GM18519 (cell line): Measurements from ENCODE around the gene CECR2.

ENCODE experiments used
- ATAC-seq: cut with Tn5 transposase; IDR thresholded peaks from one replicate; pipeline ENCODE4 v1.9.1; 2021; ENCODE audit warnings: mild to moderate bottlenecking, moderate library complexity; ENCODE audit not compliant: unreplicated experiment, low FRiP score

The CECR2 gene

DNA sequence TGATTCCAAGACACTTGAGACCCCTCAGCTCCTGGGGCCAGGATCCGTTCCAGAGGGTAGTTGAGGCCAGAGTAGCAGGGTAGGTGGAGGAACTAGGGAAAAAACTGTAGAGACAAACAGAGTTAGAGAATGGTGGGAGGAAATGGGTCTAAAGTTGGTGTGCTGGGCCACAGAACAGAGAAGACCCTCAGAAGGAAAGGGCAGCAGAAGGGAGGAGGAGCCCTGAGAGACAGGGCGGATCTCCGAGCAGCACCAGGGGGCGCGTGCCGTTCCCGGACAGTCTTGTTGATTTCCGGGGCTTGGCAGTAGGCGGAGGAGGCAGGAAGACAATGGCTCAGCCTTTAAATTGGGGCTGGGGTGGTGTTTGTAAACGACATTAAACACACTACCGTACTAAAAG lies 2.4 kb upstream of the CECR2 start:
- ATAC-seq: no peak

DNA sequence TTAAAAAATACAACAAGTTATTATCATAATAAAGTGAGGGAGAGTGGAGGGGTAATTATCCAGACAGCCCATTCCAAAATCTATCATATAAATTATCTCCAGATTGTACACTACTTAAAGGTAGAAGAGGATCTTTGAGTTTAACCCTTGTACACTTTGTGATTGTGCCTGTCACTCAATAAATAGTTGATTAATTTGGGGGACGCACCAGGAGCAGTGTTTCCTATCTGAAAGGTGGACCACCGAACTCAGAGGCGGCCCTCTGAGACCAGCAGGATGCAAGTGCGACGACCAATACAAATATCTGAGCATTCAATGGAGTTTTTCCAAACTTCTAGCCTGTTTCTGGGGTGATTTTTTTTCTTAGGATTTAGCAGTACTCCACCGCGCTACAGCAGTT lies 1.1 kb upstream of the CECR2 start:
- ATAC-seq: no peak

DNA sequence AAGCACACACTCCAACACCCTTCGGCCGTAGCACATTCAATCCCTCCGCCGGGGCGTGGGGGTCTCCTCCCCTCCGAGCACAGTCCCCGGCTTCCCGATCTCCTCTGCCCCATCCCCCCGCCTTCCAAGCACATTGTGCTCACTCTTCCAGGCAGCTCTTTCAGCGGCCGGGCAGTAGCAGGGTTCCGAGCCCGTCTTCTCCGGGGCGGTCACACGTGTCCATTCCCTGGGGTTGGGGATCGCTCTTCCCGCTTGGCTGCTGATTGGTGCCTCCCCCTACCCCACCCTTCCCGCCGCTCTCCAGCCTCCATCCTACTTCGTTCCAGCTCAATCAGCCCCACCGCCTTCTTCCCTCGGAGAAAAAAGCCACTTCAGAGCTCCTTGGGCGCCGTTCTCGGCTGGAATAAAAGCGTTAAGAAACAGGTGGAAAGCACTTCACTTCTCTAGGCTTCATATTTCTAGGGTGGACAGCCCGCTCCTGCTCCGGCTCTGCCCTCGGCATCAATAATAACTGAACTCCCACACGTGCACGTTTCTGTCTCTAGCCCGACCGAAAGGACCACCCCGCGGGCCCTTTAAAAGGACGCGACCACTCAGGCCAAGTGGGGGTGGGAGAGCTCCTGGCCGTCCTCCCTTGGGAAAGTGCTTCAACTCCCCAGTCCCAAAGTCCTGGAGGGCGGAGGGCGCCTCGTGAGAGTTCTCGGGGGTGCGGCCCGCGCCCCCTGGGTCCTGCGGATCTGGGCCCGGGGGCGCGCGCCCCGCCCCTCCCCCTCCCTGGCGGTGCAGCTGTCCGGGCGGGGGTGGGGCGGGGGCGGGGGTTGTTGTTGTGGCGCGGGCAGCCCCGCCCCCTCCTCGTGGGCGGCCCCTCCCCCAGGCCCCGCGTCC lies 464 bp upstream of the CECR2 start:
- ATAC-seq: no peak

DNA sequence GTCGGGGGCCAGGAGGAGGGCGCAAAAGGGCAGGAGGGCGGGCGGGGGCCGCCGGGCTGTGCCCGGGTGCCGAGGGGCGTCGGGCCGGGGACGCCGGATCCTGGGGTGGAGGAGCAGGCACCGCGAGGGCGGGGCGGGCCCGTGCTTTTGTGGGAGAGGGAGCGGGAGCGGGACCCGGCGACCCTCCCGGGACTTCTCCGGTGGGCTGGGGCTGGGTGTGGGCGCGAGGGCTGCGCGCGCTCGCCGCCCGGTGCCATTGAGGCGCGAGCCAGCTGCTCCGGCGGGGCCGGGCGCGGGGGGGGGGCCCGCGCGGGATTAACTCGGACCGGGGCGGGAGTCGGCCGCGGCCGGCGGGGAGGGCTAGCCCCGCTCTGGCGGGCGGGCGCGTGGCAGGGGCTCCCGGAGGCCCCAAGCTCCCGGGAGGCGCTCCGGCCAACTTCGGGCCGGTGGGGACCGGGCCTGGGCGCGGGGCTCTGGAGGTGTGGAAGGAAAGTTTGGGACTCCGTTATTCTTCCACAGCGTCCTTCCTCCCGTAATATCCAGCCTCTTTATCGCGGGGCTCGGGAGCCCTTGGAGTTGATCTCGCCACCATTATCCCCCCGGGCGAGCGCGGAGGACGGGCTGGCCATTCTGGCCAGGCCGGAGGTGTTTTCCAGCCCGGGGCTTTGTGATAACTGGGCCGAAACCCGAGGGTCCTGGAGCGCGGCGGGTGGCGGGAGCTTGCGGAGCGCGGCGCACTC lies 936 bp downstream of the CECR2 start:
- ATAC-seq: no peak

DNA sequence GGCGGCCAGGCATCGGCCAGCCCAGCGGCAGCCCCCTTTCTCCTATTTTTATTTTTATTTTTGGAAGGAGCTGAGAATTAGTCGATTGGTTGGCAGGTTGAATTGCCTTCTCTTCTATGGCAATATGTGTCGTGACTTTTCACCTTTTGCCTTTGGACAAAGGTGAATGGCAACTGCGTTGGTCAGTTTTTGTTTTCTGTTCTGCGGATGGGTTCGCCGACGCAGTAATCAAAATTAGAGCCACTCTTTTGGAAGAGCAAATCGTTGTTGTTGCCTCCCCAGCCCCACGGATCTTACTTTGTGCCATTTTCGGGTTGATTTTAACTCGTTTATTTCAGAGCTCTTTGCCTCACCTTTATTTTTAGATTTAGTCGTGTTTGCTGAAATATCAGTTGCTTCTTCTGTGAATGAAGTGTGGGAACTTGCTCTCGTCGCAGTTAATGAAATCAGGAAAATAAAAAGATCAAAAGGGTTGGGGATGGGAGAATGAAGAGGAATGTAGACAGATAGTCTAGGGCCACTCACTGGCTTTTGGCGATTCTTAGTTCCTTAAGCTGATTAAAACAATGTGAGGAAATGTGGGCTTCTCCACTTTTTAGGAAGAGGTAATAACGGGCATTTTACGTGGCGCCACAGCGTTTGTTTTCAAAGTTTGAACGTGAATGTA lies 1.6 kb downstream of the CECR2 start:
- ATAC-seq: no peak

DNA sequence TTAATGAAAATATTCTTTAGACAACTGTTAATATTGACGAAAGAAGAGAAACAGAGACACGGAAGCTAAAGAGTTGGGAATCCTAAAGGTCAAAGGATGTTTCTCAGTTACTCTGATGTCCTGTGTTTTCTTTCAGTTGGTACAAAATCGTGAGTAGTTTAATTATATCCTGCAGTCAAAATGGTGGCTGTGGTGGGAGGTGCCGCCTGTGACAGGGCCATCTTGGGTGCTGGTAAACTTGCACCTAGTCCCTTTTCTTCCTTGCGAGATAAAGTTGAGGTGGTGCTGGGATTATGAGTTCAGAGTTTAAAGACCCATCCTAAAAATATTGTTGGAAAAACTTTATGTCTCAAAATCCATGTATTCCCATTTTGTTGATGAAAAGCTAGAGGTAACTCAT lies 2.2 kb downstream of the CECR2 start:
- no peak for ATAC-seq

DNA sequence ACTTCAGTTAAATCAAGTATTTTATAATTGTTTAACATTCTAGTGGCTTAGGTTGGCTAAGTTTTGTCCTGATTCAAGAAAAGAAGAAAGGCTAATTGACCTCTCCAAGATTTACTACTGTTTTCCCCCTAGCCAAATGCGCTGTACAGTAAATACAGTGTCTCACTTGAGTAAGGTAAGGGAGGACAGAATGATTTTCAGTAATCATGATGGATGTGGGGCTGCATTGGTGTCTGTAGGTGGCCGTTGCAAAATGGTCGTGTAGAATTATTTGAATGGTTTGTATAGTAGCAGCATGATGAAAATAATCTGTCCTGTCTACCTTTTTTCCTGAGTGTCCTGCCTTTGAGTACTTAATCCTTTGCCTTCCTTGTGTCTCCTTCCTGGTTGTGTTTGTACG lies 4.6 kb downstream of the CECR2 start:
- ATAC-seq: no peak

DNA sequence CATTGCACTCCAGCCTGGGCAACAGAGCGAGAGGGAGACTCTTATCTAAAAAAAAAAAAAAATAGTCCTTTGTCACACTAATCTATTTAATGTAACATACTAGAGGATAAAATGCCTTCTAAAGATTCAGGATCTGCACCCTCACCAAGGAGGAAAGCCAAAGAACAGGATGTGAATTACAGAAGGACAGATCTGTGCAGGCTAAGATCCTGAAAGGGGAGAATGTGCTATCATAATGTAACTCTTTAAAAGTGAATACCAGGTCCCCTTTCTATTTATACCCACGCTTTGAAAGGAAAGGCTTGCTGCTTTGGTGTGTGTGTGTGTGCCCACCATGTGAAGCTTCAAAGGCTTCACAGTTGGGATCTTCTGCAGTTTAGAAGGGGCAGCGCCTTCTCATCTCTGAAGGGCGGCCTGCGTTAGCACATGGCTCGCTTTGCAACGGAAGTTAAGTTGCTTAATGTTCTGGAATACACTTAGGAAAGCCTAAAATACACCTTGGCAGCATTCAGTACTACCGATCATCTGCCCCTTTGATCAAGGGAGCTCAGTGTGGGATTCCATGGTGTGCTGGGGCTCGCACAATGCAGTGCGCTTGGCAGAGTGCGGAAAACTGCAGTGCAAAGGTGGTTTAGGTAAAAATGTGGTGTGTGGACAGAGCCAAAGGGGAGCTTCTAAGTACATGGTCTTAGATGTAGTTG lies 6.8 kb downstream of the CECR2 start:
- ATAC-seq: no peak

DNA sequence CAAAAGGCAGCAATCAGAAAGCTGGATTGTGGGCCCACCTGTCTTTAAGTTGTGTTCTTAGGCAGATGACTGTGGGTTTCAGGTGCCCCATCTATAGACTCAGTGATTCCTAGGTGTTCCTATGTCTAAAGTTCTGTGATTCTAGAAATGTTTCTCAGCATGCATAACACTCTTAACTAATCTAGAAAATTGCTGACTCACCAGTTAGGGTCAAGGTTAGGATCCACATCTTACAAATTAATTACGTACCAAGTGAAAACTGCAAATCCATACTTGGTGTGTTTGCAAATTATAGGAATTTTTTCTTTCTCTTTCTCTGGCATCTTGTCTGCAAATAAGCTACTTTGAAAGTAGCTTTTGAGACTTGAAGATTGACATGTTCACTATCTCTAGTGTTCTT lies 7.7 kb downstream of the CECR2 start:
- ATAC-seq: no peak

DNA sequence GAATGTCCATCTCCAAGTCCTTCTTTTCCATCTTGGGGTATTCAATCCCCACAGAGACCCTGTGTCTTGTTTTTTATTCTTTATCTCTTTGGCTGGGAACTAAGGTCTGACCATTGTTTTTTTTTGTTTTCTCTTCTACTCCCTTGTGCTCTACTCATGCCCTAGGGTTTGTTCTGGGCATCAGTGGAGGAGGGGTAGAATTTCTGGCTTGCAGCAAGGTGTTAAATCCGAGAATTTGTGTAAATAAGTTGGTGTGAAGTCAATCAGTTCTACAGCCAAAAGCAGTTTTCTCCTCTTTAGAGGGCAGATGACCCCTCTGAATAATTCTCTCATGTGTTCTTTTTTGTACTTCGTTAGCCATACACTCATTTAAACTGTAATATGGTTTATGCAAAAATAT lies 10.7 kb downstream of the CECR2 start:
- no peak for ATAC-seq

DNA sequence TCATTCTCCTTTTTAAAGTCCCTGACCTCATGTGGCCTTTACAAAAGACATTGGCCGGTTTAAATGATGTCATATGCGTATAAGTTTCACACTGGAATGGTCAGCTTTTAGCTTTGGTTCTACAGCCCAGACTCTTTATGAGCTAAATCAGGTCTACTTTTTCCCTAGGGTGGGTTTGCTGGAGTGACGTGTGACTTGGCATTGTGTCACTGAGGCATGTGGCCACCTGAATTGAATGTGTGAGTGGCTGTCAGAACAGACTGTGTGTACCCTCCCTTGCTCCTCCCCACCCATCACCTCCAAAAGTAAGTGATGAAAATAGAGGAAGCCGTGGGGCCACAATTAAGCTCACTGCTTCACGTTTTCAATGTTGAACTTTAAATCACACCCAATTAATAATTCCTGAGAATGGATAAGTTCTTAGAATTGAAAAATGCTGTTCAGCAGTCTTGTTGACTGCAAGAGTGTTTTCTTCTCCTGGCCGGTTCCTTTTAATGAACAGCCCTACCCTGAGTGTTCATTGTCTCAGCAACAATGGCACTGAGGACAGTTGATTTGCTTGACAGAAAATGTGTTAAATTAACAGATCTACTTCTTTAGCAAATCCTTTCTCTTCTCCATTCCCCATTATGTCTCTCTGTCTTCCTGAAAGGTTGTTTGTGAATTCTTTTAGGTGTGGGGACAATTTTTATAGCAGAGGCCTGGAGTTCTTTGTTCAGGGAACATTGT lies 11.3 kb downstream of the CECR2 start:
- ATAC-seq: no peak

DNA sequence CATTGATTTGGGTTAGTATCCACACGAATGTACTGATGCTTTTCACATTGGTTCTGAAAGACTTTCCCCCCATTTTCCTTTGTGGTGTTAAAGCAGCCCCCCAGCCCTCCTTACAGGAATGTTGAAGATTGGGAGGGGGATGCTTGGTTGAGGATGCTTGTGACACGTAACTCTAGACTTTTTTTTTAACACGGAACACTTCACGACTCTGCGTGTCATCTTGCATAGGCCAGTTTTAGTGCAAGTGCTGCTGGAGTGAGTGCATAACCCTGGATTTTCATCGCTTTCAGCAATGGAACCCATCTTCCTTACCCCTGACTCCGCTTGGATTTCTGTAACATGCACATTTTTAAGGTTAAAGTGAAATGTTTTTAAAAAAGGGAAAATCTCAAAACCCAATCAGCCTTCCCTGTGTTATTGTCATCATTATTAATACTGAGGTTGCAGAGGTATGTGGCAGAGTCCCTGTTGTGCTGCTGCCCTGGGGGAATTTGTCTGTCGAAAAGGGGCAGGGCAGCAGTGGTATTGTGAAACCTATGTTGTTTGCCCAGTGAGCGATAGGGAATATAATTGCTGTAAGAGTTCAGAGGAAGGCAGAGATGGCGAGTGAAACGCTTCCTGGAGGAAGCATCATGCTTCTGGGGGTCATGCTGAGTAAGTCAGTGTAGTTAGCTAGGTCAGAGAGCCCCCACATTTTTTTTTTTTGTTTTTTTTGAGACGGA lies 12.1 kb downstream of the CECR2 start:
- ATAC-seq: no peak

DNA sequence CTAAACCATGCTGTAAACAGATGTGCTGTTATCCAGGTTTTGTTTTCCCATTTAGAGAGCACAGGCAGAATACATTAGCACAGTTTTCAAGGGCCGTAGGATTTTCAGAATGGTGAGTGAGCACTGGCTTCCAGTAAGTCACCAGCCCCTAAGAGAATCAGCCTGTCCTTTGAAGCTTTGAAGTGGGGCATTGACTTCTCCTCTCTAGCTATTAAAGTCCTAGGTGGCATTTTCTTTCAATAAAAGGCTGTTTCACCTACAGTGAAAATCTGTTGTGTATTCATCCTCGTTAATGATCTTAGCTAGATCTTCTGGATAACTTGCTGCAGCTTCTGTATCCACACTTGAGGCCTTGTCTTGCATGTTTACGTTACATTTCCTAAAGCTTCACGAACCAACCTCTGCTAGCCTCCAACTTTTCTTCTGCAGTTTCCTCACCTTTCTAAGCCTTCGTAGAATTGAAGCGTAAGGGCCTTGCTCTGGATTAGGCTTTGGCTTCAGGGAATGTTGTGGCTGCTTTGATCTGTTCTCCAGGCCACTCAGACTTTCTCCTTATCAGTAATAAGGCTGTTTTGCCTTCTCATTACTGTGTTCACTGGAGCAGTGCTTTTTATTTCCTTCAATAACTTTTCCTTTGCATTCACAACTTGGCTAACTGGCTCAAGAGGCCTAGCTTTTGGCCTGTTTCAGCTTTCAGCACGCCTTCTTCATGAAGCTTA lies 15.5 kb downstream of the CECR2 start:
- no peak for ATAC-seq

DNA sequence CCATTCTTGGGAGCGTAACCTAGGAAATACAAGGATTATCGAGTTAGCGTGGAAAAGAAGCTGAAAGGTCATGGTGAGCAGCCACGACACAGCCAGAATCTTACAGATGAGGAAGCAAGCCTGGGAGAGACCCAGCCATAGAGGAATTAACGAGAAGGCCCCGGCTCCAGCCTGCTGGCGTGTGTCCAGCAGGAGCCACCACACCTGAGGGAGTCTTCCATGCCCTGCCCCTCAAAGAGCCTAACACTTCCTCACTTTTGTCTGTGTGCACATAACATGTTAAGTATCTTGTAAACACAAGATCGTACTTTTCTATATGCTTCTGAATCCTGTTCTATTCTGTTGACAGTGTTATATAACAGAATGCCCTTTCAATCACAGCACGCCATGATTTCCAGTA lies 18.1 kb downstream of the CECR2 start:
- ATAC-seq: no peak

DNA sequence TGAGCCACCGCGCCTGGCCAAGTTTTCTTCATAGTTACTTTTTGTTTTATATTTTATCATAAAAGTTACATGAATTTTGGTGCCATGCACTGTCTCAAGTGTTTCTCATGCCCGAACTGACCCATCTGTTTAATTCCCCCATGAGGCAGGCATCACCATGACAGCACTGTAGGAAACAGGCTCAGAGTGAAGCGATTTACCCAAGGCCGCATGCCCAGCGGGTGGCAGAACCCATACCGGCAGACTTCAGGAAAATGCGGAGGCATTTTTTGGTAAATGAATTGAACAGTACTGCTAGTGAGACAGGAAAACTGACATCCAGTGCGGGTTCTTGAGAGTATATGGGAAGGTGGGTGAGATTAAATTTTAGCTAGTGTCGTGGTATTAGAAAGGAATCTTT lies 19.0 kb downstream of the CECR2 start:
- ATAC-seq: no peak

DNA sequence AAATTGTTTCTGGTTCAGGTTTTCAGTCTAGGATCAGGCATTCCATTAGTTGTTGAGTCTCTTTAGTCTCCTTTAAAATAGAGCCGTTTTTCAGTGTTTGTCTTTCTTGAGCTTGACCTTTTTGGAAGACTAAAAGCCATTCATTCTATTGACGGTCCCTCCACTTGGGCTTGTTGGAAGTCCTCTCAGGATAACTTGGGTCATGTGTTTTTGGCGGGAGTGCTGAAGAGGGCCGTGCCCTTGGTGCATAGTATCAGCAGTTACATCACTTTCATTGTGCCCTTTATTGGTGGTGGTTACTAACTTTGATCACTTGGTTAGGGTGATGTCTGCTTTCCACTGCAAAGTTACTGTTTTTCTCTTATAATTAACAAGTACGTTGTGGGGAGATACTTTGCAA lies 20.8 kb downstream of the CECR2 start:
- ATAC-seq: no peak

DNA sequence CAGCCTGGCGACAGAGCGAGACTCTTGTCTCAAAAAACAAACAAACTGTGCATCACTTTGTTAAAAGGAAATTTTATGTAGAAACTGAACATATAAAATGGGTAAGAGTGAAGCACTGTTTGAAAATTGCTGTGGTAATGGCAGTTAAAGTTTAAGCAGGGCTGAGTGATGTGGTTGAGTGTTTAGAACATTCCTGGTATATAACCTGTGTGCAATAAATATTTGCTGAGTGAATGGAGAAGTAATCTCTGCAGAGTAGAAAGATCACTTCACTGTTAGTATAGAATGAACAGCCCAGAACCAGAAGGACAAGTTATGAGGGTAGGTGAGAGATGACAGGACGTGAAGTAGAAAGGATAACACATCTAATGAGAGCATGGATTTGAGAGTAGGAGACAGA lies 27.3 kb downstream of the CECR2 start:
- no peak for ATAC-seq

DNA sequence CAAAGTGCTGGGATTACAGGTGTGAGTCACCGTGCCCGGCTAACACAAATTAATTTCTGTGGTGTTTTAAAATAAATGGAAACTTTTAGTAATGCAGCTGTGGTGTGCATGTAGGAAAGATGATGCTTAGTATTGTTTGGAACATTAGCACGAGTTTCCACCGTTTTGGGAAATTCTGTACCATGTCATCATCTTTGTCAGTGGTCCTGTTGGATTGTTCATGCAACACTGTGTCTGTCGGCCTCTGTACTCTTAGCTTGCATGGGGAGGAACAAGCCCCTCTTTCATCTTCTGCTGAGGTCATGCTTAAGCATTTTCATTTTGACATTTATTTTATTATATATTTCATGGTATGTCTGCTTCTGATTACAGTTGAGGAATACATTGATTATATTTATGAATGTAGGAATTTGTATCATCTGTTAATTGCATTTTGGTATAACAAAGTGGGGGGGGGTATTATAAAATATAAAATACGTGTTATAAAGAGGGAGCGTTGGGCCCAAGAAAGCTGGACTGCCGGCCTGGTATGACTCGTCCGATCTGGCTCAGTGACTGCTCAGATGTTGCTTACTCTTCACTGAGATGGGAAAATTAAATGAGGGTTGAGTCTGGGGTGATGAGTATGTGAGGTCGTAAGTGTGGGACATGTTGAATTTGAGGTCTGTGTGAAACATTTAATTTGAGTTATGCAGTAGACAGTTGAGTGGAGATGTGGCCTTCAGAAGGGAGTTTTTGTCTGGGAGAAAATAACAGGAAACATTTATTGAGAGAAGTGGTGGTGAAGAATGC lies 28.7 kb downstream of the CECR2 start:
- ATAC-seq: no peak
